GM12865 (cell line): ENCODE measurements around the gene CDH1.
A peak's percentile ranks its signal among the peaks of the same experiment; 100 is the strongest.

Source experiments
- DNase-seq: peaks from one replicate; pipeline ENCODE4 v3.0.0; 2010; ENCODE audit warnings: low read depth
- H3K4me3 ChIP-seq: 2 replicates; pipeline ENCODE4 v1.5.1; 2011; ENCODE audit warnings: mild to moderate bottlenecking, low read depth, low read length, control low read depth
- CTCF ChIP-seq: IDR thresholded peaks from 2 replicates; pipeline ENCODE4 v1.5.1; 2011; ENCODE audit warnings: low read length, control low read depth, low read depth, inconsistent platforms; ENCODE audit not compliant: insufficient read depth; ENCODE audit errors: missing control alignments

CDH1 gene

GRCh38 chr16:68760671-68761275 lies 23.7 kb downstream of the CDH1 start:
- H3K4me3 ChIP-seq = peak overlapping the region; percentile 53
- DNase-seq = peak; percentile 97

GRCh38 chr16:68762996-68763756 lies 26.1 kb downstream of the CDH1 start:
- DNase-seq = no peak
- TF ChIP-seq CTCF = no peak

More at GRCh38 chr16:68760671-68761275, 23.7 kb downstream of the CDH1 start:
- TF ChIP-seq CTCF = no peak

DNA sequence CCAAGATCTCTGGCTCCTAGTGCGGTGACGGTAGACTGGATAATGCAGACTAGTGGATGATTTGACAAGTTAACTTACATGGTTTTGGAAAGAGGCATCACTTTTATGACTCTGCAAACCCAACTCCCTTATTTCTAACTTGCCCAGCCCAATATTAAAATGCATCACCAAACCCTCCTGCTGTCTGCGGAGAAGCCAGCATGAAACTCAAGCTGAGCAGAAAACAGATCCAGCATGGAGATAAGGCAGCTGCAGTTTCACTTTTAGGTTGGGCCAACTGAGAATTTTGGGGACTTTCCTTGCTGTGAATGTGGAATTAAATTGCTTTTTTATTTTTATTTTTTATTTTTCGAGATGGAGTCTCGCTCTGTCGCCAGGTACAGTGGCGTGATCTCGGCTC lies 27.8 kb downstream of the CDH1 start:
- peak; percentile 59 for DNase-seq
- no peak for TF ChIP-seq CTCF
- H3K4me3 ChIP-seq = no peak overlapping the region

More at GRCh38 chr16:68762996-68763756, 26.1 kb downstream of the CDH1 start:
- H3K4me3 ChIP-seq = no peak overlapping the region

GRCh38 chr16:68767581-68767980 lies 30.5 kb downstream of the CDH1 start:
- no peak overlapping the region for H3K4me3 ChIP-seq
- no peak for TF ChIP-seq CTCF
- DNase-seq = no peak

GRCh38 chr16:68768175-68768574 lies 31.1 kb downstream of the CDH1 start:
- H3K4me3 ChIP-seq = no peak overlapping the region
- no peak for TF ChIP-seq CTCF
- DNase-seq = no peak

DNA sequence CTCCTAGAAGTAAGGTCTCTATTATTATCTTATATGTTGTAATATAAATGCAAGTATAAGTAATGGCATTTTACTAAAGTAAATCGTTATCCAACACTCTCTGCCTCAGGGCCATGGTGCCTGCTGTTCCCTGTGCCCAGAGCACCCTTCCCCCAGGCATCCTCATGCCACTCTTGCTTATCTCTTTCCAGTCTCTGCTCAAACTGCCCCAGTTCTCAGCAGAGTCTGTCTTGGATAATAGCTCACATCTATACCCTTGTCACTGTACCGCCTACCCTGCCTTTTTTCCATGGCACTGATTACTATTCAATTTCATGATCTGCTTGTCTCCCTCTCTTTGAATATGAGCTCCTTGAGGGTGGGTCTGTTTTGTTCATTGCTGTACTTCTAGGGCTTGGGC lies 31.7 kb downstream of the CDH1 start:
- TF ChIP-seq CTCF = no peak
- DNase-seq = no peak

More for the DNA sequence above, 31.7 kb downstream of the CDH1 start:
- no peak overlapping the region for H3K4me3 ChIP-seq
